GM13977 (cell line): ENCODE measurements around the gene CLDN15.
A peak's percentile ranks its signal among the peaks of the same experiment; 100 is the strongest.

ENCODE experiments used
- DNase-seq: peaks from one replicate; pipeline ENCODE4 v3.0.0; 2012; ENCODE audit warnings: low spot score
- in situ Hi-C: fragments of 300-500 bp; cut with MboI; formaldehyde crosslinking; loops from one replicate; pipeline ENCODE4 v1.12.0; 2022; ENCODE audit warnings: low sequenced_read_pairs, low pct_unique_long_range_greater_than_20kb, mixed read lengths, inconsistent platforms; ENCODE audit not compliant: unreplicated experiment
- TF ChIP-seq, protein P1 (sequence below): IDR thresholded peaks from 2 replicates; pipeline ENCODE4 v1.5.1; 2012; ENCODE audit warnings: mild to moderate bottlenecking, control low read depth; ENCODE audit not compliant: insufficient read depth; ENCODE audit errors: extremely low read depth, missing control alignments

The CLDN15 gene

DNA sequence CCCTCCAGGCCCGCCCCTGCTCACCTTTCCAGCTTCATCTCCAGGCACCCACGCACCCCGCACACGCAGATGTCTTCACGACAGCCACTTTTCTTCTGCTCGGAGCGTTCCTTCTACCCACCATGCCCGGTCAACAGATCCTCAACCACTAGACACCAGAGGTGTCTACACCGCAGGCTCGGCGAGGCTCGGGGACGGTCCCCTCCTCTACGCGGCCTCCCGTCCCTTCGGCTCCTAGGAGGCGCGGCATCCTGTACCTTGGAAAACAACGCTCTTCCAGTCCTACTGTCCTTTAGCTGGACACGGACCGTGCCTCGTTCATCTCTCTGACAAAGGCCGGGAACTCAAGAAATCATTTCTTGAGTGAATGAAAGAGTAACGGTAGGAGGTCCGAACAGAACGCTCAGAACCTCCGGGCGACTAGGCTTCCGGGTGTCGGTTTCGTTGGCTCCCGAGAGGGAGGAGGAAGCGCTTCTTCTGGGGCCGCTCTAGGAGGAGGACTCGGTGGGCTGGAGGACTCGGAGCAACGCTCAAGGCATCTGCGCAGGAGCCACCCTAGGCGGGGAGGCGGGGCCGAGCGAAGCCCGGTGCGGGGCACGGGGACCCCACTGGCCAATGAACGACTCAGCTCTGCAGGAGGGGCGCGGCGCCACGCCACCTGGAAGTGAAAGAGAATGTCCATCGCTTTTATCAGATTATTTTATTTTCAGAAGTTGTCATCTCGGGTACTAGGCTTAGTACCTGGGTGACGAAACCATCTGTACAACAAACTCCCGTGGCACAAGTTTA, 14.5 kb upstream of the CLDN15 start:
- peak; percentile 96 for DNase-seq
- in situ Hi-C loops = no loop called here
- TF ChIP-seq, protein P1, sequence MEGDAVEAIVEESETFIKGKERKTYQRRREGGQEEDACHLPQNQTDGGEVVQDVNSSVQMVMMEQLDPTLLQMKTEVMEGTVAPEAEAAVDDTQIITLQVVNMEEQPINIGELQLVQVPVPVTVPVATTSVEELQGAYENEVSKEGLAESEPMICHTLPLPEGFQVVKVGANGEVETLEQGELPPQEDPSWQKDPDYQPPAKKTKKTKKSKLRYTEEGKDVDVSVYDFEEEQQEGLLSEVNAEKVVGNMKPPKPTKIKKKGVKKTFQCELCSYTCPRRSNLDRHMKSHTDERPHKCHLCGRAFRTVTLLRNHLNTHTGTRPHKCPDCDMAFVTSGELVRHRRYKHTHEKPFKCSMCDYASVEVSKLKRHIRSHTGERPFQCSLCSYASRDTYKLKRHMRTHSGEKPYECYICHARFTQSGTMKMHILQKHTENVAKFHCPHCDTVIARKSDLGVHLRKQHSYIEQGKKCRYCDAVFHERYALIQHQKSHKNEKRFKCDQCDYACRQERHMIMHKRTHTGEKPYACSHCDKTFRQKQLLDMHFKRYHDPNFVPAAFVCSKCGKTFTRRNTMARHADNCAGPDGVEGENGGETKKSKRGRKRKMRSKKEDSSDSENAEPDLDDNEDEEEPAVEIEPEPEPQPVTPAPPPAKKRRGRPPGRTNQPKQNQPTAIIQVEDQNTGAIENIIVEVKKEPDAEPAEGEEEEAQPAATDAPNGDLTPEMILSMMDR = no peak

GRCh38 chr7:101250324-101250723, 12.7 kb upstream of the CLDN15 start:
- peak; percentile 53 for DNase-seq
- in situ Hi-C loops = no loop called here
- TF ChIP-seq, protein P1 = no peak

- DNase-seq = no peak
- in situ Hi-C loops = no loop called here
- TF ChIP-seq, protein P1 = no peak
These were observed 10.7 kb upstream of the CLDN15 start for GRCh38 chr7:101248276-101248675.

- TF ChIP-seq, protein P1 = no peak
- in situ Hi-C loops = no loop called here
- no peak for DNase-seq
These were observed 7.6 kb upstream of the CLDN15 start for GRCh38 chr7:101245147-101245668.

DNA sequence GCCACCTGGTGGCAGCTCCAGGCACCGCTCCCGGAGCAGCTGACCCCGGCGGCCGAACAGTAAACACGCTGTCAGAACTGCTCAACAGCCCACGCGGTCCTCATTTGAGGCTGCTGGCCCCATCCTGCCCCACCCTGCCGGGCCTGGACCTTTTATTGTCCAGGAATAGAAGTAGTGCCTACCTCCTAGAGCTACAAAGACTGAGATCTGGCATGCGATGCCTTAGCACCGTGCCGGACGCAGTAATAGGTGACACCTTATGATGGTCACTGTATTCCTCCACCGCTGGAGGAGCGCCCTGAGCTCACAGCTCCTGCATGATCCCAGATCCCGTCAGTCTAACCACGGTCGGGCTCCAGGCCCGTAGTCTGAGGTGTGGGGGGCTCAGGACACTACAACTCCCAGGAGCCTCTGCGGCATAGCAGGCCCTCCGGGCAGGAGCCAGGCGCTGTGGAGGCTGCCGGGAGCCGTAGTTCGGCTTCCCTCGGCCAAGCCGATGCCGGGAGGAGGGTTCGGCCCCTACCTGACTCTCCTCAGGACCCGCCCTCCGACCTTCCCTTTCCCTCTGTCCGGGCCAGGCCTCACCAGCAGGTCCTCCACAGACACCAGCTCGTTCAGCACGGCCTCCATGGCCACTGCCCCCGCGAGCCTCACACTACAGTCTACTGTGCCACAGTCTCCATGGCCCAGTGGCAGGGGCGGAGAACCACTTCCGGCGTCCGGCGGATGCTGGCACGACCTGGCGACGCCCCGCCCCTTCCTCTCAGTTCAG, 7.0 kb upstream of the CLDN15 start, which contains the start of gene FIS1:
TSS of gene FIS1 (minus strand) at position 707 of the 772 bp plus-strand sequence. CDS start at position 630, 77 bp downstream.
- TF ChIP-seq, protein P1 = peak; percentile 97
- in situ Hi-C loops = no loop called here
- DNase-seq = peak; percentile 92

DNA sequence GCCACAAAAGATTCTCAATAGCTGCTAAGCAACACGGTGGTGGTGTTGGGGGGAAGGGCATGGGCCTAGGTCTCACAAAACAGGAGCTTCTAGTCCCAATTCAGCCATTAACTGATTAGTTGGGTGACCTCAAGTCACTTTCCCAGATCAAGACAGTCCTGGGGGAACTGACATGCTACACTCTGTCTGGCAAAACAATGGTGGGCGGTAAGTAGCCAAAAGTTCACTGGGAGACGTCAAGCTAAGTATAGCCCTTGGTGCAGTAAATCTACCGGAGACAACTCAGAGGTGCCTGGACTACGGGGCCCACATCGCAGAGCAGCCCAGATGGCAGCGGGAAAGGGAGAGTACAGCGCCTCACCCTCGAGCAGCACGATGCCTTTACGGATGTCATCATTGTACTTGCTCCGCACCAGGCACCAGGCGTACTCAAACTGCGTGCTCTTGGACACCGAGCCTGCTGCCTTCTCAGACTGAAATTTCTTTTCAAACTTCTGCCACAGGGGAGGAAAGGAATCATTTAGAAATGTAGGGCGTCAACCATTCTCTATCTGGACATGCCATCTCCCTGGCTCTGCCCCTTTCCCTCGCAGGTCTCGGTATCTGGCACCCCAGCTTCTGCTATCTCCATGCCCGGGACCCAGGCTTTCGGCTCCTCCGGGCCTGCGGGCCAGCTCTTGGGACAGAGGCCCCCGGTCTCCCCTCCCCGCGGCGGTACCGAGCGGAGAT, 6.2 kb upstream of the CLDN15 start:
- DNase-seq = peak; percentile 11
- TF ChIP-seq, protein P1 = no peak
- in situ Hi-C loops = no loop called here
